CD4-positive, alpha-beta T cell (primary cell): Measurements from ENCODE around the gene S100Z. TPM values are rescaled to one million over a fixed set of nuclear protein-coding genes. Genes with fewer than 3 reads are reported as not detected.

Source experiments
- ATAC-seq: fragments of 200-7000 bp; cut with Tn5 transposase; one replicate; pipeline ENCODE4 v1.10.0; 2022; ENCODE audit warnings: mild to moderate bottlenecking; ENCODE audit not compliant: poor library complexity
- CTCF ChIA-PET: fragments of 350-600 bp; sonication (Branson Sonifier 250); formaldehyde crosslinking; loops from one replicate; lab custom pipeline; 2021; ENCODE audit warnings: antibody characterized with exemption, inconsistent platforms; lab: Charles Lee
- POLR2A ChIA-PET: fragments of 350-600 bp; sonication (Branson Sonifier 250); formaldehyde crosslinking; loops from one replicate; lab custom pipeline; 2021; ENCODE audit warnings: antibody characterized with exemption, inconsistent platforms; lab: Charles Lee
- DNase-seq, 14 experiments: peaks; one replicate each; pipeline ENCODE4 v3.0.0-alpha.2; 2013 to 2020; ENCODE audit warnings: mixed read lengths in 2 of 14
- H3K27ac ChIP-seq, 2 donors: one replicate each; pipeline versions ENCODE4 v1.5.1 to v1.7.0; 2013; ENCODE audit warnings: low read length in 2 of 2, low read depth in 1 of 2, mild to moderate bottlenecking in 1 of 2
- H3K27me3 ChIP-seq, 2 experiments: 1 replicate in 1 of 2; 2 replicates in 1 of 2; pipeline versions ENCODE4 v1.6.1 to v1.7.0; 2013; ENCODE audit warnings: low read length in 2 of 2, control low read depth in 1 of 2, mild to moderate bottlenecking in 1 of 2, moderate library complexity in 1 of 2; ENCODE audit not compliant: insufficient read depth in 2 of 2, control insufficient read depth in 1 of 2
- H3K36me3 ChIP-seq: one replicate; pipeline ENCODE4 v1.6.1; 2013; ENCODE audit warnings: low read length, control low read depth; ENCODE audit not compliant: insufficient read depth
- H3K4me1 ChIP-seq: one replicate; pipeline ENCODE4 v1.6.1; 2013; ENCODE audit warnings: low read length, control low read depth; ENCODE audit not compliant: insufficient read depth
- H3K4me3 ChIP-seq: one replicate; pipeline ENCODE4 v1.5.1; 2013; ENCODE audit warnings: mild to moderate bottlenecking, low read length, moderate library complexity
- H3K9me3 ChIP-seq, 2 experiments: 1 replicate in 1 of 2; 2 replicates in 1 of 2; pipeline versions ENCODE4 v1.6.1 to v1.7.0; 2013; ENCODE audit warnings: low read length in 2 of 2, mild to moderate bottlenecking in 2 of 2, control low read depth in 1 of 2, moderate library complexity in 1 of 2; ENCODE audit not compliant: control insufficient read depth in 1 of 2, insufficient read depth in 1 of 2
- H3K27ac Mint-ChIP-seq: one replicate; pipeline ENCODE4 v1.8.0; 2020; ENCODE audit warnings: mixed read lengths
- H3K27me3 Mint-ChIP-seq: one replicate; pipeline ENCODE4 v1.8.0; 2021; ENCODE audit warnings: mixed read lengths
- H3K36me3 Mint-ChIP-seq: one replicate; pipeline ENCODE4 v1.8.0; 2021; ENCODE audit warnings: low read depth, mixed read lengths
- H3K4me1 Mint-ChIP-seq: one replicate; pipeline ENCODE4 v1.8.0; 2021; ENCODE audit warnings: low read depth, mixed read lengths
- H3K4me3 Mint-ChIP-seq: one replicate; pipeline ENCODE4 v1.8.0; 2020; ENCODE audit warnings: mild to moderate bottlenecking, mixed read lengths
- H3K9me3 Mint-ChIP-seq: one replicate; pipeline ENCODE4 v1.8.0; 2020; ENCODE audit warnings: mixed read lengths
- intact Hi-C, 2 experiments: fragments of 100-400 bp; cut with DNase I in 1 of 2; cut with micrococcal nuclease in 1 of 2; formaldehyde crosslinking; loops; one replicate each; pipeline versions ENCODE4 v1.15.1 to v1.9.0; 2023 to 2025; cut with DNase I, micrococcal nuclease
- total RNA-seq, 174 experiments: library from RNA in 2 of 174; stranded (reverse) in 2 of 174; gene quantifications; one replicate each; pipeline ENCODE4 v1.2.3 and lab custom pipeline; 2021 to 2026
- TF ChIP-seq, protein P1 (sequence below): fragments of 200-600 bp; IDR thresholded peaks from one replicate; pipeline ENCODE4 v1.8.0; 2022; ENCODE audit warnings: antibody characterized with exemption, mild to moderate bottlenecking

S100Z gene
- total RNA-seq, 2 experiments from 2014 or later, result 0.22 to 0.47 TPM

DNA sequence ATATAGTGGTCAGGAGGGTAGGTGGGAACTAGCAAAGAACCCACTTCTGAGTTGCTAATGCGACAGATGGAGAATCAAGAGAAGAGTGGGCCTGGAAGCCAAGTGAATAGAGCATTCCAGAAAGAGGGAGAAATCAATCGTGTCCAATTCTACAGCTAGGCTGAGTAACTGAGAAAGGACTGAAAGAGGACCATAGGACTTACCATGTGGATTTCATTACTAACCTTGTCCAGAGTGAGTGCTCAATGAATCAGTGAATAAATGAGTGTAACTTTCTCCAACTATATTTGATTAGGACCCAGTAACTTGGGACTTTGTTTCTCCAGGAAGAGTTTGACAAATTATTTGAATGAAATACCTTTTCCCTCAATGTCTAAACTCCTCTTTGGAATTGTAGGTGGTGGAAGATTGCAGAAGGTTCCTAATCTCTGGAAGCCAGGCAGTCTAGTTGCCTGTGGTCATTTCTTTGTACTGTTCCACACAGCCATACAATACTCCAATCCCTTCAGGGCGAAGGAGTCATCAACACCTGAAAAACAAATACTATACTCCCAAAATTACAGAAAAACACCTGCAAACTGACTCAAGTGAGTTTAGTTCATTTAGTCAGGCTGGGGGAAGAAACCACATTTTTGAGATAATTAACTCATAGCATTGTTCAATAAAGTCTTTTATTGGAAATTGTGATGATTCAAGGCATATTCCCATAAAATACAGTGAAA is 33.5 kb upstream of the S100Z start:
- ChIA-PET CTCF (interaction anchor here (0.8 kb wide), 1 partner anchor 42 kb away, joined by 3 read pairs; no protein-coding TSS in a partner anchor), POLR2A (no interaction called here)
- peaks cover 10% of the 10 kb centered on the region in 2 experiments for H3K27me3 ChIP-seq
- TF ChIP-seq, protein P1, sequence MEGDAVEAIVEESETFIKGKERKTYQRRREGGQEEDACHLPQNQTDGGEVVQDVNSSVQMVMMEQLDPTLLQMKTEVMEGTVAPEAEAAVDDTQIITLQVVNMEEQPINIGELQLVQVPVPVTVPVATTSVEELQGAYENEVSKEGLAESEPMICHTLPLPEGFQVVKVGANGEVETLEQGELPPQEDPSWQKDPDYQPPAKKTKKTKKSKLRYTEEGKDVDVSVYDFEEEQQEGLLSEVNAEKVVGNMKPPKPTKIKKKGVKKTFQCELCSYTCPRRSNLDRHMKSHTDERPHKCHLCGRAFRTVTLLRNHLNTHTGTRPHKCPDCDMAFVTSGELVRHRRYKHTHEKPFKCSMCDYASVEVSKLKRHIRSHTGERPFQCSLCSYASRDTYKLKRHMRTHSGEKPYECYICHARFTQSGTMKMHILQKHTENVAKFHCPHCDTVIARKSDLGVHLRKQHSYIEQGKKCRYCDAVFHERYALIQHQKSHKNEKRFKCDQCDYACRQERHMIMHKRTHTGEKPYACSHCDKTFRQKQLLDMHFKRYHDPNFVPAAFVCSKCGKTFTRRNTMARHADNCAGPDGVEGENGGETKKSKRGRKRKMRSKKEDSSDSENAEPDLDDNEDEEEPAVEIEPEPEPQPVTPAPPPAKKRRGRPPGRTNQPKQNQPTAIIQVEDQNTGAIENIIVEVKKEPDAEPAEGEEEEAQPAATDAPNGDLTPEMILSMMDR, result no peak
- Mint-ChIP-seq H3K36me3 (no peaks in the 10 kb centered on the region), H3K4me3 (peak overlapping the region; percentile 27), H3K9me3 (no peaks in the 10 kb centered on the region), H3K27me3 (peaks cover 20% of the 10 kb centered on the region), H3K27ac (no peak overlapping the region), H3K4me1 (peaks cover 14% of the 10 kb centered on the region)
- no peak overlapping the region for H3K4me3 ChIP-seq
- H3K4me1 ChIP-seq, result peaks cover 21% of the 10 kb centered on the region
- intact Hi-C loops, result no loop called here
- DNase-seq, result no peak
- H3K27ac ChIP-seq, result no peak overlapping the region
- ATAC-seq, result no peak
- H3K36me3 ChIP-seq, result no peaks in the 10 kb centered on the region
- H3K9me3 ChIP-seq, result no peaks in the 10 kb centered on the region

DNA sequence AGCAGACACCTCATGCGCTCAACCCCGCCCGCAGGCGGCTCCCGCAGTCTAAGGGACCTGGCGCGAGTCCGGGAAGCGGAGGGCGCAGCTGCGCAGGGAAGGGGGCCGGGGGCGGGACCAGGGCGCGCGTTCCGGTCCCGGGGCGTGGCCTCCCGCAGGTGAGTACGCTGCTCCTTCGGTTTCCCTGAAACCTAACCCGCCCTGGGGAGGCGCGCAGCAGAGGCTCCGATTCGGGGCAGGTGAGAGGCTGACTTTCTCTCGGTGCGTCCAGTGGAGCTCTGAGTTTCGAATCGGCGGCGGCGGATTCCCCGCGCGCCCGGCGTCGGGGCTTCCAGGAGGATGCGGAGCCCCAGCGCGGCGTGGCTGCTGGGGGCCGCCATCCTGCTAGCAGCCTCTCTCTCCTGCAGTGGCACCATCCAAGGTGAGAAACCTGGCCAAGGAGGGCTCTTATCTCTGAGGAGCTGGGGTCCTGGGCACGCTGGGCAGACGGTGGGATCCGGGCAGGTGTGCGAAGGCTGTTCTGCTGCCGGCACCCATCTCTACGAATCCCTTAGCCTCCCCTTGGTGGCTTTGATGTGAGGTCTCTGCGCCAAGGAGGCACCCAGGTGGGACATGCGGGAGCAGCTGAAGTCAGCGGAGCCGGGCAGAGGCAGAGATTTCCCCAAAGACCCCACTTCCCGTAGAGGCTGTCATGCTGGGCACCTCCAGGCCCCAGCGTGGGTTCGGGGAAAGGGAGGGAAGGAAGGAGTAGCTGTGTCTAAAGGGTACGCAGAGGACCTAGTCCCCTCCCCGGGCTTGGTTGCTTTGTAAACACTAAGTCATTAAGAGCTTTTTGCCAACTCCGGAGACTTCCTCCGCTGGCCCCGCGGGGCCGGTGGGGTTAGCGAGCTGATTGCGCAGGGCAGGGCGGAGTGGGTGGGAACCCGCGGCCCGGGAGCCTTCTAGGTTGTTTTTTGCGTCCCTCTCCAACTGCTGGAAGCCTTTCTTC is 30.7 kb upstream of the S100Z start, which contains the start of gene F2RL1:
Gene F2RL1 (plus strand): TSS at position 187 of the 988 bp plus-strand sequence. CDS start 153 bp downstream, at position 340.
- ChIA-PET CTCF (interaction anchor here (1.2 kb wide), 1 partner anchor 30 kb away, joined by 4 read pairs; no protein-coding TSS in a partner anchor), POLR2A (interaction anchor here (0.8 kb wide), 1 partner anchor 211 kb away, joined by 3 read pairs; the partner anchor contains the start of gene AGGF1)
- Histone ChIP-seq H3K9me3 (peaks cover 0 to 1% of the 10 kb centered on the region in 2 experiments), H3K4me1 (peaks cover 21% of the 10 kb centered on the region), H3K4me3 (peak within 1 kb of the TSS; percentile 87), H3K36me3 (no peaks in the 10 kb centered on the region), H3K27me3 (peaks cover 10% of the 10 kb centered on the region in 2 experiments), H3K27ac (no peak within 1 kb of the TSS)
- H3K27ac Mint-ChIP-seq, result peak within 1 kb of the TSS; percentile 36
- no peaks in the 10 kb centered on the region for H3K9me3 Mint-ChIP-seq
- ATAC-seq (peak; percentile 79), DNase-seq (peak; percentile 25 to 78 (median 52))
- H3K4me3 Mint-ChIP-seq, result peak within 1 kb of the TSS; percentile 92
- peaks cover 14% of the 10 kb centered on the region for H3K4me1 Mint-ChIP-seq
- H3K27me3 Mint-ChIP-seq, result peaks cover 20% of the 10 kb centered on the region
- no peaks in the 10 kb centered on the region for H3K36me3 Mint-ChIP-seq
- intact Hi-C loops, result loop anchor here in 1 of 2 experiments (2.0 kb wide), 1 partner anchor 32 kb away; the partner anchor contains the start of gene S100Z
- TF ChIP-seq, protein P1, result no peak

DNA sequence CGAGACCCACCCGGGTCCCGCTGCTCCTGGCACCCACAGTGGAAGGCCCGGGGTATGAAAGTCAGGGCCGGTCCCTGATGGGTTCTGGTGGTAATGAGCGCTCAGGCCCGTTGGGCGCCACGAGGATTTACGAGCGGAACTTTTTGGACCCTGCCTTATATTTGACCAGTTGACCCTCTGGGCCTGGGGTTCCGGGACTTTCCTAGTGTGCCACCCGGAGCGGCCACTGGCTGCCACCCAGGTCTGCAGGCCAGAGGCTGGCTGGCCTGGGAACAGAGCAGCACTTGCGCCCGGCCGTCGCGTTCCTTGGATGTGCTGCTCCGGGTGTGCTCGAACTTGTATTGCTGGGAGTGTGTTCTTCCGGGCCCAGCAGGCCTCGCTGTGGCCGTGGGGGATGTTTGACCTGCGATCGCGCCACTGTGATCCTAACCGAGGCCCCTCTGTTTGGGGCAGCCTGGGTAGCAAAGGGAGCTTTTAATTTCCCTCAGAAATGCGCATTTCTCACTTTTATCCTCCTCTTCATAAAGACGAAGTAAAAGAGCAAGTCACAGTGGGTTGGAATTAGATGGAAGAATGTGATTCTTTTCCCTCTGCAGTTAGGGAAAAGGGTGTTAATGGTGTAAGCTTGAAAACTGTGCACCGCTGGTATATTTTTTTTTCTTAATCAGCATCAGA is 29.8 kb upstream of the S100Z start:
- intact Hi-C loops, result loop anchor here in 1 of 2 experiments (2.0 kb wide), 1 partner anchor 31 kb away; the partner anchor contains the start of gene S100Z
- DNase-seq, result peak in 2 of 14 experiments; percentile 4 to 16
- H3K27ac Mint-ChIP-seq, result no peak overlapping the region
- peak overlapping the region; percentile 92 for H3K4me3 Mint-ChIP-seq
- ChIA-PET POLR2A (no interaction called here), CTCF (no interaction called here)
- no peaks in the 10 kb centered on the region for H3K9me3 Mint-ChIP-seq
- no peaks in the 10 kb centered on the region for H3K36me3 Mint-ChIP-seq
- Histone ChIP-seq H3K9me3 (peaks cover 0 to 6% of the 10 kb centered on the region in 2 experiments), H3K36me3 (no peaks in the 10 kb centered on the region), H3K27me3 (peaks cover 10% of the 10 kb centered on the region in 2 experiments), H3K4me1 (peaks cover 21% of the 10 kb centered on the region), H3K4me3 (peak overlapping the region; percentile 87), H3K27ac (no peak overlapping the region)
- TF ChIP-seq, protein P1, result no peak
- H3K27me3 Mint-ChIP-seq, result peaks cover 20% of the 10 kb centered on the region
- H3K4me1 Mint-ChIP-seq, result peaks cover 14% of the 10 kb centered on the region
- no peak for ATAC-seq
